Mesenchymal stem cell (in vitro differentiated cells and primary cell): ENCODE measurements around the gene DSCAM.

Source experiments
- DNase-seq: peaks from one replicate; pipeline ENCODE4 v3.0.0-alpha.2; 2013
- H2AFZ ChIP-seq: one replicate; pipeline ENCODE4 v1.6.1; 2013; ENCODE audit warnings: low read depth, mild to moderate bottlenecking, control low read depth, inconsistent platforms, low read length, moderate library complexity
- H2AK5ac ChIP-seq: 2 replicates; pipeline ENCODE4 v1.6.1; 2013; ENCODE audit warnings: low read length, moderate library complexity, mild to moderate bottlenecking, inconsistent platforms; ENCODE audit not compliant: severe bottlenecking
- H2BK120ac ChIP-seq: one replicate; pipeline ENCODE4 v1.6.1; 2013; ENCODE audit warnings: low read depth, mild to moderate bottlenecking, inconsistent platforms, low read length, moderate library complexity
- H2BK12ac ChIP-seq, 2 experiments: one replicate each; pipeline ENCODE4 v1.6.1; 2013; ENCODE audit warnings: inconsistent platforms in 2 of 2, low read length in 2 of 2, mild to moderate bottlenecking in 2 of 2, moderate library complexity in 2 of 2, control low read depth in 1 of 2
- H2BK15ac ChIP-seq: one replicate; pipeline ENCODE4 v1.6.1; 2013; ENCODE audit warnings: mild to moderate bottlenecking, low read depth, inconsistent platforms; ENCODE audit not compliant: poor library complexity, severe bottlenecking
- H2BK5ac ChIP-seq: 2 replicates; pipeline ENCODE4 v1.6.1; 2013; ENCODE audit warnings: low read depth, mild to moderate bottlenecking, low read length, control low read depth, inconsistent platforms; ENCODE audit not compliant: poor library complexity, severe bottlenecking
- H3K14ac ChIP-seq, 2 experiments: one replicate each; pipeline ENCODE4 v1.6.1; 2013; ENCODE audit warnings: inconsistent platforms in 2 of 2, low read length in 2 of 2, control low read depth in 1 of 2, mild to moderate bottlenecking in 1 of 2, moderate library complexity in 1 of 2
- H3K18ac ChIP-seq, 2 experiments: one replicate each; pipeline ENCODE4 v1.6.1; 2013; ENCODE audit warnings: inconsistent platforms in 2 of 2, low read length in 2 of 2, control low read depth in 1 of 2, low read depth in 1 of 2, mild to moderate bottlenecking in 1 of 2
- H3K23ac ChIP-seq, 2 experiments: one replicate each; pipeline ENCODE4 v1.6.1; 2013; ENCODE audit warnings: inconsistent platforms in 2 of 2, low read length in 2 of 2, mild to moderate bottlenecking in 2 of 2, moderate library complexity in 2 of 2, control low read depth in 1 of 2
- H3K27ac ChIP-seq: 2 replicates; pipeline ENCODE4 v1.5.1; 2013; ENCODE audit warnings: mild to moderate bottlenecking, moderate library complexity, low read length, control low read depth, inconsistent platforms; ENCODE audit not compliant: poor library complexity, severe bottlenecking
- H3K27me3 ChIP-seq, 2 experiments: 2 replicates each; pipeline versions ENCODE4 v1.6.1 to v1.7.0; 2013; ENCODE audit warnings: low read length in 2 of 2, mild to moderate bottlenecking in 2 of 2, moderate library complexity in 2 of 2, control low read depth in 1 of 2, inconsistent platforms in 1 of 2; ENCODE audit not compliant: control insufficient read depth in 1 of 2, insufficient read depth in 1 of 2
- H3K36me3 ChIP-seq, 2 experiments: 2 replicates each; pipeline versions ENCODE4 v1.6.1 to v1.7.0; 2013; ENCODE audit warnings: low read length in 2 of 2, control low read depth in 1 of 2, inconsistent platforms in 1 of 2, low read depth in 1 of 2, mild to moderate bottlenecking in 1 of 2; ENCODE audit not compliant: insufficient read depth in 2 of 2, control insufficient read depth in 1 of 2
- H3K4ac ChIP-seq, 2 experiments: one replicate each; pipeline ENCODE4 v1.6.1; 2013; ENCODE audit warnings: inconsistent platforms in 2 of 2, low read length in 2 of 2, mild to moderate bottlenecking in 2 of 2, moderate library complexity in 2 of 2, control low read depth in 1 of 2, low read depth in 1 of 2
- H3K4me1 ChIP-seq: 2 replicates; pipeline ENCODE4 v1.6.1; 2013; ENCODE audit warnings: low read depth, low read length, control low read depth; ENCODE audit not compliant: control insufficient read depth, insufficient read depth
- H3K4me2 ChIP-seq: 2 replicates; pipeline ENCODE4 v1.6.1; 2013; ENCODE audit warnings: low read length, mild to moderate bottlenecking, inconsistent platforms; ENCODE audit not compliant: poor library complexity, severe bottlenecking
- H3K4me3 ChIP-seq, 2 experiments: 2 replicates each; pipeline versions ENCODE4 v1.5.1 to v1.7.0; 2013; ENCODE audit warnings: low read length in 2 of 2, mild to moderate bottlenecking in 2 of 2, control low read depth in 1 of 2, low read depth in 1 of 2; ENCODE audit not compliant: insufficient read depth in 1 of 2
- H3K79me1 ChIP-seq: replicated peaks from 2 replicates; pipeline ENCODE4 v1.6.1; 2013; ENCODE audit warnings: mild to moderate bottlenecking, control low read depth, low read length, inconsistent platforms; ENCODE audit not compliant: poor library complexity, severe bottlenecking
- H3K9ac ChIP-seq: 2 replicates; pipeline ENCODE4 v1.7.0; 2013; ENCODE audit warnings: mild to moderate bottlenecking, low read length, moderate library complexity
- H3K9me3 ChIP-seq: 2 replicates; pipeline ENCODE4 v1.7.0; 2013; ENCODE audit warnings: mild to moderate bottlenecking, low read length; ENCODE audit not compliant: control insufficient read depth
- H4K8ac ChIP-seq: one replicate; pipeline ENCODE4 v1.6.1; 2013; ENCODE audit warnings: inconsistent platforms, mild to moderate bottlenecking, low read length, moderate library complexity
- H4K91ac ChIP-seq: one replicate; pipeline ENCODE4 v1.6.1; 2013; ENCODE audit warnings: mild to moderate bottlenecking, low read length, inconsistent platforms
- WGBS: methylation state at CpG from one replicate; pipeline ENCODE4 v1.1.7; 2013; ENCODE audit warnings: mixed read lengths; 5-methylcytosine and 5-hydroxymethylcytosine counted together

Gene DSCAM

DNA sequence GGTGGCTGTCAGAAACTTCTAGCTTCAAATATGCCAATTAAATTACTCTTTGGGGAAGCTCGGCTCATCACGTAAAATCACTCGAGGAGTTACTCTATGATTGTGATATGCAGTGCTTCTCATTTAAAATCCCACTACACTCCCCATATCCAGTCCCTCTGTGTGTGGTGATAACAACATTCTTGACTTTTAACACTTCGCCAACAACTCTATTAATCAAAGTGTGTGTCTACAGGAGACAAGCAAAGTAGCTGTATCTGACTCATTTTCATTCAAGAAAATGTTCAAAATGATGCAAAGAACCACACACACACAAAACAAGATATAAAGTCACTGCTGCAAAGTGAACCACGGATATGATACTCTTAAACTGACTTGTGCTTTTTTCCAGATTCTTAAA lies 341.3 kb downstream of the DSCAM start:
- H3K27ac ChIP-seq, result no peak overlapping the region
- no peak overlapping the region for H2AK5ac ChIP-seq
- no peak overlapping the region for H3K4ac ChIP-seq
- no peak overlapping the region for H2AFZ ChIP-seq
- H3K36me3 ChIP-seq, result no peaks in the 10 kb centered on the region
- H3K4me3 ChIP-seq, result no peak overlapping the region
- no peaks in the 10 kb centered on the region for H3K79me1 ChIP-seq
- no peak overlapping the region for H4K8ac ChIP-seq
- no peak overlapping the region for H3K18ac ChIP-seq
- no peak overlapping the region for H4K91ac ChIP-seq
- H3K27me3 ChIP-seq, result no peaks in the 10 kb centered on the region
- no peak overlapping the region for H2BK12ac ChIP-seq
- peaks cover 6% of the 10 kb centered on the region for H3K9me3 ChIP-seq
- no peak overlapping the region for H3K4me2 ChIP-seq
- no peak overlapping the region for H3K14ac ChIP-seq
- H2BK15ac ChIP-seq, result no peak overlapping the region
- H2BK120ac ChIP-seq, result no peak overlapping the region
- no peak overlapping the region for H3K9ac ChIP-seq
- H2BK5ac ChIP-seq, result no peak overlapping the region
- H3K23ac ChIP-seq, result no peak overlapping the region
- DNase-seq, result no peak
- WGBS, result 82% methylated on average over 5 of the region's 5 CpGs
- no peaks in the 10 kb centered on the region for H3K4me1 ChIP-seq

GRCh38 chr21:40505244-40505643 lies 341.7 kb downstream of the DSCAM start:
- H3K4ac ChIP-seq, result no peak overlapping the region
- H3K4me3 ChIP-seq, result no peak overlapping the region
- H3K4me2 ChIP-seq, result no peak overlapping the region
- no peak for DNase-seq
- H2BK12ac ChIP-seq, result no peak overlapping the region
- H3K9ac ChIP-seq, result no peak overlapping the region
- no peak overlapping the region for H3K14ac ChIP-seq
- no peak overlapping the region for H2BK120ac ChIP-seq
- H4K91ac ChIP-seq, result no peak overlapping the region
- H3K18ac ChIP-seq, result no peak overlapping the region
- no peaks in the 10 kb centered on the region for H3K27me3 ChIP-seq
- H3K27ac ChIP-seq, result no peak overlapping the region
- no peaks in the 10 kb centered on the region for H3K36me3 ChIP-seq
- H2BK15ac ChIP-seq, result no peak overlapping the region
- no peak overlapping the region for H4K8ac ChIP-seq
- no peak overlapping the region for H2AFZ ChIP-seq
- no peaks in the 10 kb centered on the region for H3K4me1 ChIP-seq
- H3K23ac ChIP-seq, result no peak overlapping the region
- H2BK5ac ChIP-seq, result no peak overlapping the region
- H3K79me1 ChIP-seq, result no peaks in the 10 kb centered on the region
- H2AK5ac ChIP-seq, result no peak overlapping the region
- H3K9me3 ChIP-seq, result peaks cover 6% of the 10 kb centered on the region

- Histone ChIP-seq H2AK5ac (no peak overlapping the region), H3K27me3 (no peaks in the 10 kb centered on the region), H3K4me1 (no peaks in the 10 kb centered on the region), H3K18ac (no peak overlapping the region), H2BK120ac (no peak overlapping the region), H4K8ac (no peak overlapping the region), H3K14ac (no peak overlapping the region), H3K23ac (no peak overlapping the region), H3K9me3 (peaks cover 6% of the 10 kb centered on the region), H2AFZ (no peak overlapping the region), H2BK15ac (no peak overlapping the region), H4K91ac (no peak overlapping the region), H2BK5ac (no peak overlapping the region), H3K36me3 (no peaks in the 10 kb centered on the region), H3K9ac (no peak overlapping the region), H3K4me3 (no peak overlapping the region), H3K27ac (no peak overlapping the region), H3K4ac (no peak overlapping the region), H3K79me1 (no peaks in the 10 kb centered on the region), H3K4me2 (no peak overlapping the region), H2BK12ac (no peak overlapping the region)
- DNase-seq, result no peak
- WGBS, result 56% methylated on average over 1 of the region's 1 CpG
These were observed 342.1 kb downstream of the DSCAM start for GRCh38 chr21:40504825-40505224.

DNA sequence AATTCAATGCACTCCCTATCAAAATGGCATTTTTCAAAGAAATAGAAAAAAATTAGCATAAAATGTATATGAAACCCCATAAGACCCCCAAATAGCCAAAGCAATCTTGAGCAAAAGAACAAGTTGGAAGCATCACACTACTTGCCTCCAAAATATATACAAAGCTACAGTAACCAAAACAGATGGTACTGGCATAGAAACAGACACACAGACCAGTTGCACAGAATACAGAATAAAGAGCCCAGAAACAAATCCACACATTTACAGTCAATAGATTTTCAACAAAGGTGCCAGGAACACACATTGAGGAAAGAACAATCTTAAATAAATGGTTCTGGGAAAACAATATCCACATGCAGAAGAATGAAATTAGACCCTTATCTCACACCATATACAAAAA lies 350.8 kb downstream of the DSCAM start:
- H3K23ac ChIP-seq, result no peak overlapping the region
- no peak overlapping the region for H2BK5ac ChIP-seq
- no peak overlapping the region for H2BK12ac ChIP-seq
- peaks cover 8% of the 10 kb centered on the region for H3K9me3 ChIP-seq
- no peak overlapping the region for H2BK15ac ChIP-seq
- no peak overlapping the region for H4K91ac ChIP-seq
- H3K4ac ChIP-seq, result no peak overlapping the region
- no peaks in the 10 kb centered on the region for H3K79me1 ChIP-seq
- no peak overlapping the region for H4K8ac ChIP-seq
- H3K4me1 ChIP-seq, result no peaks in the 10 kb centered on the region
- no peak overlapping the region for H2AFZ ChIP-seq
- H2AK5ac ChIP-seq, result no peak overlapping the region
- H3K27me3 ChIP-seq, result no peaks in the 10 kb centered on the region
- H3K14ac ChIP-seq, result no peak overlapping the region
- no peak overlapping the region for H3K4me3 ChIP-seq
- no peak overlapping the region for H3K18ac ChIP-seq
- H3K4me2 ChIP-seq, result no peak overlapping the region
- no peak overlapping the region for H3K9ac ChIP-seq
- DNase-seq, result no peak
- no peaks in the 10 kb centered on the region for H3K36me3 ChIP-seq
- no peak overlapping the region for H2BK120ac ChIP-seq
- no peak overlapping the region for H3K27ac ChIP-seq
